GM19372 (cell line): ENCODE measurements around the gene NRG3.

Experiments
- ATAC-seq: cut with Tn5 transposase; IDR thresholded peaks from one replicate; pipeline ENCODE4 v1.9.1; 2021; ENCODE audit warnings: mild to moderate bottlenecking, low read depth, moderate library complexity; ENCODE audit not compliant: unreplicated experiment

The NRG3 gene

GRCh38 chr10:83017076-83017867, 1142.3 kb downstream of the NRG3 start:
- no peak for ATAC-seq

GRCh38 chr10:83023662-83024061, 1148.7 kb downstream of the NRG3 start:
- ATAC-seq = no peak
